ENCODE measurements around the gene GPS2. TPM values are rescaled to one million over a fixed set of nuclear protein-coding genes. Genes with fewer than 3 reads are reported as not detected.

Gene GPS2
- total RNA-seq, 4 donors from 2014 or later: 93.2 to 148 (median 94.2) TPM

GRCh38 chr17:7318121-7318860 is 3.1 kb upstream of the GPS2 start:
- no peak overlapping the region for H3K27ac ChIP-seq
- peaks cover 0 to 61% (median 0%) of the 10 kb centered on the region in 3 donors for H3K36me3 ChIP-seq
- no peaks in the 10 kb centered on the region for H3K9me3 ChIP-seq

GRCh38 chr17:7317161-7317803 is 2.1 kb upstream of the GPS2 start:
- H3K4me1 ChIP-seq: peaks cover 0 to 26% (median 9%) of the 10 kb centered on the region in 4 donors
- H3K36me3 ChIP-seq: peaks cover 0 to 61% (median 0%) of the 10 kb centered on the region in 3 donors
- no peak overlapping the region for H3K27ac ChIP-seq
- DNase-seq: no peak
- H3K4me3 ChIP-seq: no peak overlapping the region
- TF ChIP-seq CTCF (IDR thresholded peaks at IDR 0.05): no peak
- TF ChIP-seq POLR2A (IDR thresholded peaks at IDR 0.05): no peak
- no peaks in the 10 kb centered on the region for H3K9me3 ChIP-seq
- no peaks in the 10 kb centered on the region for H3K27me3 ChIP-seq

More at GRCh38 chr17:7318121-7318860, 3.1 kb upstream of the GPS2 start:
- H3K27me3 ChIP-seq: no peaks in the 10 kb centered on the region
- no peak for TF ChIP-seq CTCF (IDR thresholded peaks at IDR 0.05)
- no peak for TF ChIP-seq POLR2A (IDR thresholded peaks at IDR 0.05)
- DNase-seq: no peak
- no peak overlapping the region for H3K4me3 ChIP-seq
- peaks cover 0 to 18% (median 9%) of the 10 kb centered on the region in 4 donors for H3K4me1 ChIP-seq

- peaks cover 0 to 59% (median 0%) of the 10 kb centered on the region in 3 donors for H3K36me3 ChIP-seq
- DNase-seq: no peak
These were observed 543 bp upstream of the GPS2 start for GRCh38 chr17:7315570-7316235.

GRCh38 chr17:7313890-7314718 is 1.1 kb downstream of the GPS2 start:
- Histone ChIP-seq H3K27me3 (no peaks in the 10 kb centered on the region), H3K27ac (peak overlapping the region; percentile 86 to 98 (median 91)), H3K9me3 (no peaks in the 10 kb centered on the region), H3K36me3 (peaks cover 0 to 62% (median 0%) of the 10 kb centered on the region in 3 donors), H3K4me3 (peak overlapping the region; percentile 82 to 97 (median 90)), H3K4me1 (peaks cover 4 to 39% (median 17%) of the 10 kb centered on the region in 4 donors)
- TF ChIP-seq POLR2A (IDR thresholded peaks at IDR 0.05): no peak
- TF ChIP-seq CTCF (IDR thresholded peaks at IDR 0.05): no peak
- DNase-seq: no peak

More at GRCh38 chr17:7315570-7316235, 543 bp upstream of the GPS2 start:
- peak overlapping the region; percentile 82 to 97 (median 90) for H3K4me3 ChIP-seq
- H3K27ac ChIP-seq: peak overlapping the region; percentile 86 to 98 (median 91)
- TF ChIP-seq CTCF (IDR thresholded peaks at IDR 0.05): no peak
- no peak for TF ChIP-seq POLR2A (IDR thresholded peaks at IDR 0.05)
- no peaks in the 10 kb centered on the region for H3K9me3 ChIP-seq
- H3K4me1 ChIP-seq: peaks cover 0 to 26% (median 9%) of the 10 kb centered on the region in 4 donors
- H3K27me3 ChIP-seq: no peaks in the 10 kb centered on the region
